Esophagus (tissue), 2 donors: ENCODE results near the gene PTPRM. TPM values are rescaled to one million over a fixed set of nuclear protein-coding genes. Genes with fewer than 3 reads are reported as not detected.

Experiments used
- H3K27ac ChIP-seq, 2 donors: one replicate each; pipeline ENCODE4 v1.5.1; 2013; ENCODE audit warnings: low read depth in 2 of 2, mild to moderate bottlenecking in 2 of 2, inconsistent platforms in 1 of 2, low read length in 1 of 2, moderate library complexity in 1 of 2
- H3K27me3 ChIP-seq, 2 donors: one replicate each; pipeline ENCODE4 v1.6.1; 2013; ENCODE audit warnings: low read length in 2 of 2, control low read depth in 1 of 2, mild to moderate bottlenecking in 1 of 2; ENCODE audit not compliant: insufficient read depth in 2 of 2, control insufficient read depth in 1 of 2
- H3K36me3 ChIP-seq, 2 donors: one replicate each; pipeline ENCODE4 v1.6.1; 2013; ENCODE audit warnings: low read length in 1 of 2; ENCODE audit not compliant: control insufficient read depth in 2 of 2, insufficient read depth in 2 of 2
- H3K4me1 ChIP-seq, 2 donors: one replicate each; pipeline ENCODE4 v1.6.1; 2013; ENCODE audit warnings: low read length in 1 of 2; ENCODE audit not compliant: control insufficient read depth in 2 of 2, insufficient read depth in 2 of 2
- H3K4me3 ChIP-seq, 2 donors: one replicate each; pipeline ENCODE4 v1.5.1; 2013; ENCODE audit warnings: low read length in 2 of 2, mild to moderate bottlenecking in 2 of 2, low read depth in 1 of 2, moderate library complexity in 1 of 2
- H3K9me3 ChIP-seq, 2 donors: one replicate each; pipeline ENCODE4 v1.6.1; 2013; ENCODE audit warnings: mild to moderate bottlenecking in 2 of 2, low read depth in 1 of 2, low read length in 1 of 2, moderate library complexity in 1 of 2; ENCODE audit not compliant: control insufficient read depth in 2 of 2, insufficient read depth in 1 of 2
- WGBS, 2 donors: extraction: QIAGEN DNeasy Blood & Tissue Kit; methylation state at CpG; one replicate each; pipeline ENCODE4 v1.1.7; 2013; 5-methylcytosine and 5-hydroxymethylcytosine counted together
- polyA plus RNA-seq, 2 donors: library from polyadenylated mRNA; stranded (reverse); fragments of 200-250 nt; gene quantifications; one replicate each; pipeline ENCODE4 v1.2.3, GENCODE V29; 2013
- donor health status: healthy with polysubstance abuse.
- donor health status: Bipolar disorder and iron deficiency.

PTPRM gene
- polyA plus RNA-seq, 2 donors: 6.3 to 10.4 TPM

DNA sequence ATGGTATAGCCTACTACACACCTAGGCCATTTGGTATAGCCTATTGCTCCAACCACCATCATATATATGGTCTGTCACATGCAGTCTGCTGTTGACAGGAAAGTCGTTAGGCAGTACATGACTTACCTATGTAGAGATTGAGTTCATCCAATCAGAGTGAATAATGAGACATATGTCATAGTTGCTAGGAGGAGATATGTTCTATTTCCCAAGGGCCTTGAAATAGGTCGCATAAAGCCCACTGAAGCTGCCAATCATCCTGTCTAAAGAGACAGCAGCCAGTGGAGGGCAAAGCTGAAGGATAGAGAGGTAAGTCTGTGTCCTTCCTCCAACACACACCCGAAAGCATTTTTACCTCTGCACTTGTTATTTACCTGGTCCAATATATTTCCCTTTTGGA, 263.4 kb downstream of the PTPRM start:
- no peaks in the 10 kb centered on the region for H3K36me3 ChIP-seq
- no peaks in the 10 kb centered on the region for H3K9me3 ChIP-seq
- no peaks in the 10 kb centered on the region for H3K4me1 ChIP-seq
- H3K27ac ChIP-seq: no peak overlapping the region
- H3K4me3 ChIP-seq: no peak overlapping the region
- no peaks in the 10 kb centered on the region for H3K27me3 ChIP-seq
- 74 to 82% methylated on average over 3 of the region's 3 CpGs for WGBS, 2 donors

DNA sequence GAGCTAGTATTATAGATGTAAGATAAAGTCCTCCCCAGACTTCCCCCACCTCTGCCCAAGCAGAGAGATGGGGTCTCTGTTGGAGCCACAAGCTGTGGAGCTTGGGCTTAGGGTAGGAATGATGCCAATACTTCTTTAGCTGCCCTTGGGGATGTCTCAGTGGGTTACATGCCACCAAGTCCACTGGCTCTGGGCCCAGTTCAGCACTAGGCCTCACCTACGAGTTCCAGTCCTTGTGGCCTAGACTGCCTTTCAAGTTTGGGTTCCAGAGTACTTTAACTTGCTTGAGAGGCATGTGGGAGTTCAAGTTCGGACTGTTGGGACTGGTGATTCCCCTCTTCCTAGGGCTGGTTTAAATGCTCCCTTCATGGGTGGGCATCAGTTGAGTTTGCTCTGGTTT, 272.4 kb downstream of the PTPRM start:
- Histone ChIP-seq H3K4me3 (no peak overlapping the region), H3K27ac (no peak overlapping the region), H3K4me1 (no peaks in the 10 kb centered on the region), H3K9me3 (no peaks in the 10 kb centered on the region), H3K36me3 (no peaks in the 10 kb centered on the region), H3K27me3 (no peaks in the 10 kb centered on the region)
- WGBS, 2 donors: 87 to 97% methylated on average over 2 of the region's 2 CpGs

DNA sequence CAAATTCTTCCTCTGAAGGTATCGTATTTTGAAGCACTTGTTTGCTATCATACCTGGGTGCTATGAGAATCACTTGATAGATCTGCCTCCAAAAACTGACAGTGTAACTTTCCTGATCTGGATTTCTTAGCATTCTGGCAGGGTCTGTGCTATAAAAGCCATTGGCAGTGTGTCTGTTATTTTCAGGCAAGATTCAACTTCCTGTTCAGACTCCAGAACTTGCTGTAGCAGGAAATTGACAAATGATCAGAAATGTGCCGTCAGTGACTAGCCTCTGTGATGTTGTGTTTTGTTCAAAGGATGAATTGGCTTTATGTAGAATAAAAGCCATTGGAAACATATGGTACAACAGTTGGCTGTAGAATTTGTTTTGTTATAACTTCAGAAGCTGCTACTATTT, 273.3 kb downstream of the PTPRM start:
- H3K4me3 ChIP-seq: no peak overlapping the region
- WGBS, 2 donors: 38% methylated on average over 2 of the region's 2 CpGs
- no peak overlapping the region for H3K27ac ChIP-seq
- no peaks in the 10 kb centered on the region for H3K27me3 ChIP-seq
- no peaks in the 10 kb centered on the region for H3K36me3 ChIP-seq
- no peaks in the 10 kb centered on the region for H3K4me1 ChIP-seq
- no peaks in the 10 kb centered on the region for H3K9me3 ChIP-seq

DNA sequence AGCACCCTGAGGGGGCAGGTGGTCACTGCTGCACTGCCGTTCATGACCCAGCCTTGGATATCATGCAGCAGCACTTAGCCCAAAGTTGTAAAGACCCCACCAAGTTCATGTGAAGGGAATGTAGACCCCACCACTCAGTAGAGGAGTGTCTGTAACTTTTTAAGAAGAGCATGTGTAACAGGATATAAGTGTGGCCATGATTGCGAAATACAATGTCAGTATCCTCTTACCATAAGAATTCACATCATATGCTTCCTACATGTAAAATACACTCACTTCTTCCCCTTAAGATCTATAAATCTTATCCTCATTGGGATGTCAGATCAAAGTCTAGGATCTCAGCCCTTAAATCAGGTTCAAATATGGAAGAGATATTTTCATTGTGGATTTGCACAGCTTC, 276.9 kb downstream of the PTPRM start:
- no peaks in the 10 kb centered on the region for H3K27me3 ChIP-seq
- H3K36me3 ChIP-seq: no peaks in the 10 kb centered on the region
- H3K4me1 ChIP-seq: no peaks in the 10 kb centered on the region
- H3K27ac ChIP-seq: no peak overlapping the region
- WGBS, 2 donors: 97 to 98% methylated on average over 2 of the region's 2 CpGs
- no peaks in the 10 kb centered on the region for H3K9me3 ChIP-seq
- H3K4me3 ChIP-seq: no peak overlapping the region

DNA sequence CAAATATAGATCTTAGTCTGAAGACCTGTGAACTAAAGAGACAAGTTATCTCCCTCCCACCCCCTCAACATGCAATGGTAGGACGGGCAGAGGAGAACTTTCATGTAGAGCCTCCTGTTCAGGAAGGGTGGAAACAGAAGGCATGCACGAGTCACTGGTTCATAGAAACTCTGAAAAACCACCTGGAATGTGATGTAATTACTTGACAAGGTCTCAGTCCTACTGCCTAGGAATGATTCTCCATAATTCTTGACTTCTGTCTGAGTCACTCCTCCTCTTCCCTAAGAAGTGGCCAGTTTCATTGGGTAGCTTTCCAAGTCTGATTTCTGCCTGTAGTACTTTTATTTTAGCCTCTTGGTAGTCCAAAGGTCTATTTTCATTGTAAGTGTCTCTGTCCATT, 277.3 kb downstream of the PTPRM start:
- 77 to 88% methylated on average over 2 of the region's 2 CpGs for WGBS, 2 donors
- no peaks in the 10 kb centered on the region for H3K27me3 ChIP-seq
- H3K4me1 ChIP-seq: no peaks in the 10 kb centered on the region
- H3K36me3 ChIP-seq: no peaks in the 10 kb centered on the region
- H3K4me3 ChIP-seq: no peak overlapping the region
- no peaks in the 10 kb centered on the region for H3K9me3 ChIP-seq
- no peak overlapping the region for H3K27ac ChIP-seq

DNA sequence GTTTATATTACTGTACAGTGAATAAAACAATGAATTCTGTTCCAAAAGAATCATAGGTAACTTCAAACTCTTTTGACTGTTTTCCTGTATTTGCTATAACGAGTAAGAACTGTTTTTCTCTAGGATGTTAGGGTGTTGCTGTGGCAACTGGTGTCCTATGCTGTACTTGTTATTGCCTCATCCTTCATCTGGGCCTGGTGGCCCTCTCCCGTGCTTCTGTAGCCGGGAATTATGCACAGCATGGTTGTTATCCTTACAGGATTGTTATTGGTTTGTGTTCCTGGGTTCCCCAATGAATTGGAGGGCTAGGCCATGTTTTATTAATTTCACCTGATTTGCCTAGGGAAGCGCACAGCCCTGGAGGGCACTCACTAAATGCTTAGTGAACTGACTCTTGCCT, 279.2 kb downstream of the PTPRM start:
- no peak overlapping the region for H3K27ac ChIP-seq
- H3K36me3 ChIP-seq: no peaks in the 10 kb centered on the region
- H3K4me1 ChIP-seq: no peaks in the 10 kb centered on the region
- no peaks in the 10 kb centered on the region for H3K9me3 ChIP-seq
- 74 to 83% methylated on average over 4 of the region's 4 CpGs for WGBS, 2 donors
- H3K4me3 ChIP-seq: no peak overlapping the region
- H3K27me3 ChIP-seq: no peaks in the 10 kb centered on the region

DNA sequence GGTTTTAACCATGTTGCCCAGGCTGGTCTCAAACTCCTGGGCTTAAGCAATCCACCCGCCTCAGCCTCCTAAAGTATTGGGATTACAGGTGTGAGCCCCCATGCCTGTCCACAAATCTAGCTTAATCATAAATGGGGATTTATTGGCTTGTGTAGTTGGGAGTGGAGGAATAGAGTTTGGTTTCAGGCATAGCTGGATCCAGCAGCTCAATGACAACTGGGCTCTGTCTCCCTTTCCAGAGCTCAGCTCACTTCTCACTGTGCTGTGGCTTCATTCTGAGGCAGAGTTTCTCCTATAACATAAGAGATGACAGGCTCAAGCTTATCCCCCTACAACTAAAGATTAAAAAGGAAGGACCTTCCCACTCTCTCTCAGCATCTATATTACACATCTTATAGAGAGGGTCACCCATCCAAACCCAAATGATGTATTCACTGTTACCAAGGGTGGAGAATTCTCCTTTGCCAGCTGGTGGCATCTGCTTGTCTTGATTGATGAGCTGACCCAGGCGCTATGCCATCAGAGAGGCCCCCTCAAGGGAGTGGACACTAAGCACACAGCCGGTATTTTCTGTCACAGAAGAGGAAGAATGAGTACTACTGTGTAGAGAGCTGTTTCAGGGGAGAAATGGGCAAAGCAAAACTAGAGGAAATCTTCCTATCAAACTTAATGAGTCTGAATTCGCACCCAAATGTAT, 280.4 kb downstream of the PTPRM start:
- no peaks in the 10 kb centered on the region for H3K4me1 ChIP-seq
- no peak overlapping the region for H3K4me3 ChIP-seq
- no peaks in the 10 kb centered on the region for H3K9me3 ChIP-seq
- H3K27ac ChIP-seq: no peak overlapping the region
- H3K36me3 ChIP-seq: no peaks in the 10 kb centered on the region
- 82 to 87% methylated on average over 4 of the region's 4 CpGs for WGBS, 2 donors
- H3K27me3 ChIP-seq: no peaks in the 10 kb centered on the region

DNA sequence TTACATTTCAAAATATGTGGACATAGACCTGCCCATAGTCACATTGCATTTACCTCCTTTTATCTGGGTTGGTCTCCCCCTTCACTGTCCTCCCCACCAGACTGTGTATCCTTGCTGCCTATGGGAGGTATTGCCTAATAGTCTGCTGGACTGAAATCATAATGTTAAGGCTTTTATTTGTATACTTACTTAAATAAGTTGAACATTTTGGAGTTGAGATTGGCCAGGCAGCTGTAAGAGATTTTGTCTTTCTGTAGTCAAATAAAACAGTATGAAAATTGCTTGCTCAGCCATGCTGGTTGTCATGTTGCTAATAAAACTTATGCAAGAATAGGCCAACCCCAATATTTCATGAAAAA, 280.9 kb downstream of the PTPRM start:
- Histone ChIP-seq H3K4me1 (no peaks in the 10 kb centered on the region), H3K27ac (no peak overlapping the region), H3K27me3 (no peaks in the 10 kb centered on the region), H3K4me3 (no peak overlapping the region), H3K36me3 (no peaks in the 10 kb centered on the region), H3K9me3 (no peaks in the 10 kb centered on the region)

DNA sequence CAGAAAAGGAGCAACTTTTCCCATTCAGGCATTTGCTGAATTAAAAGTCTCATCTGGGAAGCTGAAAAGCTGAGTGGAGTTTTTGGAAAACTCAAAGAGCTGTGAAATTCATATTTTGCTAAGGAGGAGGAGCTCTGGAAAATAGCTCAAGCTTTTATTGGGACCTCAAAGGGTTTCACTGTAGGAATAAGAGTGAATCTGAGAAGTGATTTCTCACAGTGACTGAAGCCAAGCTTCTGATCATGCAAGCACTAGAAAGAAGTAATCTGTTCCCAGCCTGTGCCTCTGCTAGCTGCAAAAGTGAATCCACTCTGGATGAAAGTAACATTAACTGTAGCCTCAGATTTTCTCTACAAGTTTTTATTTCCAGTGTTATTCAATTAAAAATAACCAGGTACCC, 283.3 kb downstream of the PTPRM start:
- H3K4me3 ChIP-seq: no peak overlapping the region
- H3K9me3 ChIP-seq: no peaks in the 10 kb centered on the region
- H3K4me1 ChIP-seq: no peaks in the 10 kb centered on the region
- no peak overlapping the region for H3K27ac ChIP-seq
- H3K27me3 ChIP-seq: no peaks in the 10 kb centered on the region
- H3K36me3 ChIP-seq: no peaks in the 10 kb centered on the region

DNA sequence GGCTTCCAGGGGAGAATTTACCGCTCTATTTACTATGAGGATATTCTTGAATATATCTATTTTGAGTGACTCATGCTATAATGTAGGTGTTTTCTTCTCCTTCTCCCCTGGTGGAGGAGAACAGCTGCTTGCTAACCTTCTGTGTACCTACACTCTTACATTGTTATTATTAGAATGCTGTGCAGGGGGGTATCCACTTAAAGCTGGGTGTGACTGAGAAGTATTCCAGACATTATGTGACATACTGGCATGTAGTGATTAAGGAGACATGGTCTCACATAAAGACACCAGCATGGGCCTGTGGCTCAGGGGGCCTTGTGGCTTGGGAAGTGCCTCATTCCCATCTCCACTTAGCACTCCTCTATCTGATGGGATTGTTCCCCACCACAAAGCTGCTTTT, 287.9 kb downstream of the PTPRM start:
- WGBS, 2 donors: 93% methylated on average over 1 of the region's 1 CpG
- H3K9me3 ChIP-seq: peaks cover 0 to 4% of the 10 kb centered on the region in 2 donors

More for the DNA sequence above, 287.9 kb downstream of the PTPRM start:
- Histone ChIP-seq H3K4me1 (no peaks in the 10 kb centered on the region), H3K4me3 (no peak overlapping the region), H3K27ac (no peak overlapping the region), H3K36me3 (no peaks in the 10 kb centered on the region), H3K27me3 (no peaks in the 10 kb centered on the region)
